Activated CD4-positive, alpha-beta memory T cell treated with anti-CD3 and anti-CD28 coated beads, Interleukin-2, amount 10 ng/mL, durations not matched to agents 7 days and 5 days (primary cell): ENCODE measurements around the gene GDNF. TPM values are rescaled to one million over a fixed set of nuclear protein-coding genes. Genes with fewer than 3 reads are reported as not detected.
A peak's percentile ranks its signal among the peaks of the same experiment; 100 is the strongest.

ENCODE experiments used
- CTCF ChIA-PET: fragments of 350-600 bp; sonication (Branson Sonifier 250); formaldehyde crosslinking; loops from one replicate; lab custom pipeline; 2021; ENCODE audit warnings: antibody characterized with exemption, inconsistent platforms; lab: Charles Lee
- POLR2A ChIA-PET: fragments of 350-600 bp; sonication (Branson Sonifier 250); formaldehyde crosslinking; loops from one replicate; lab custom pipeline; 2021; ENCODE audit warnings: antibody characterized with exemption; lab: Charles Lee
- DNase-seq: peaks from one replicate; pipeline ENCODE4 v3.0.0-alpha.2; 2020
- H3K27ac Mint-ChIP-seq: one replicate; pipeline ENCODE4 v1.8.0; 2021; ENCODE audit warnings: mild to moderate bottlenecking, mixed read lengths
- H3K27me3 Mint-ChIP-seq: one replicate; pipeline ENCODE4 v1.8.0; 2021; ENCODE audit warnings: mixed read lengths
- H3K36me3 Mint-ChIP-seq: one replicate; pipeline ENCODE4 v1.8.0; 2021; ENCODE audit warnings: low read depth, mixed read lengths
- H3K4me1 Mint-ChIP-seq: one replicate; pipeline ENCODE4 v1.8.0; 2021; ENCODE audit warnings: mixed read lengths
- H3K4me3 Mint-ChIP-seq: one replicate; pipeline ENCODE4 v1.8.0; 2021; ENCODE audit warnings: mild to moderate bottlenecking, mixed read lengths
- H3K9me3 Mint-ChIP-seq: one replicate; pipeline ENCODE4 v1.8.0; 2021; ENCODE audit warnings: mixed read lengths
- total RNA-seq, 2 experiments: library from RNA; stranded (reverse); gene quantifications; one replicate each; pipeline ENCODE4 v1.2.3, GENCODE V29; 2021

The GDNF gene
- total RNA-seq, 2 experiments from 2014 or later = not detected

- Mint-ChIP-seq H3K4me3 (no peak overlapping the region), H3K4me1 (peaks cover 31% of the 10 kb centered on the region), H3K27ac (no peak overlapping the region), H3K9me3 (no peaks in the 10 kb centered on the region), H3K27me3 (peaks cover 79% of the 10 kb centered on the region), H3K36me3 (peaks cover 8% of the 10 kb centered on the region)
- POLR2A ChIA-PET = no interaction called here
- no peak for DNase-seq
- CTCF ChIA-PET = no interaction called here
Measured at GRCh38 chr5:37840053-37841034, 503 bp upstream of the GDNF start.

- Mint-ChIP-seq H3K27ac (no peak overlapping the region), H3K4me1 (peaks cover 37% of the 10 kb centered on the region), H3K9me3 (no peaks in the 10 kb centered on the region), H3K36me3 (peaks cover 8% of the 10 kb centered on the region), H3K4me3 (no peak overlapping the region), H3K27me3 (peaks cover 79% of the 10 kb centered on the region)
- CTCF ChIA-PET = interaction anchor here (0.9 kb wide), 1 partner anchor 354 kb away, joined by 4 read pairs; no protein-coding TSS in a partner anchor
- DNase-seq = no peak
- POLR2A ChIA-PET = no interaction called here
Measured at GRCh38 chr5:37838933-37839341, 904 bp downstream of the GDNF start.

GRCh38 chr5:37838152-37838932 lies 1.5 kb downstream of the GDNF start:
- H3K9me3 Mint-ChIP-seq = no peaks in the 10 kb centered on the region
- H3K4me1 Mint-ChIP-seq = peaks cover 37% of the 10 kb centered on the region
- POLR2A ChIA-PET = no interaction called here
- CTCF ChIA-PET = interaction anchor here (0.9 kb wide), 1 partner anchor 355 kb away, joined by 4 read pairs; no protein-coding TSS in a partner anchor
- peaks cover 8% of the 10 kb centered on the region for H3K36me3 Mint-ChIP-seq
- H3K4me3 Mint-ChIP-seq = no peak overlapping the region
- H3K27me3 Mint-ChIP-seq = peaks cover 80% of the 10 kb centered on the region
- no peak for DNase-seq
- H3K27ac Mint-ChIP-seq = peak overlapping the region; percentile 47

GRCh38 chr5:37837414-37838032 lies 2.3 kb downstream of the GDNF start:
- Mint-ChIP-seq H3K9me3 (no peaks in the 10 kb centered on the region), H3K4me3 (peak overlapping the region; percentile 18), H3K4me1 (peaks cover 37% of the 10 kb centered on the region), H3K36me3 (peaks cover 8% of the 10 kb centered on the region), H3K27ac (no peak overlapping the region), H3K27me3 (peaks cover 84% of the 10 kb centered on the region)
- ChIA-PET CTCF (interaction anchor here (0.8 to 2.6 kb wide), 3 partner anchors 68 to 361 kb away, joined by 3 to 17 read pairs (median 3); no protein-coding TSS in a partner anchor), POLR2A (no interaction called here)
- peak; percentile 68 for DNase-seq

- peaks cover 84% of the 10 kb centered on the region for H3K27me3 Mint-ChIP-seq
- no peak overlapping the region for H3K27ac Mint-ChIP-seq
- POLR2A ChIA-PET = no interaction called here
- no peak for DNase-seq
- peaks cover 8% of the 10 kb centered on the region for H3K36me3 Mint-ChIP-seq
- CTCF ChIA-PET = interaction anchor here (0.8 to 2.6 kb wide), 3 partner anchors 67 to 362 kb away, joined by 3 to 17 read pairs (median 3); no protein-coding TSS in a partner anchor
- H3K4me3 Mint-ChIP-seq = peak overlapping the region; percentile 18
- peaks cover 37% of the 10 kb centered on the region for H3K4me1 Mint-ChIP-seq
- no peaks in the 10 kb centered on the region for H3K9me3 Mint-ChIP-seq
Measured at GRCh38 chr5:37836592-37837413, 3.0 kb downstream of the GDNF start.

- ChIA-PET POLR2A (no interaction called here), CTCF (interaction anchor here (1.5 to 2.6 kb wide), 2 partner anchors 67 to 356 kb away, joined by 3 to 17 read pairs; no protein-coding TSS in a partner anchor)
- Mint-ChIP-seq H3K4me1 (peaks cover 37% of the 10 kb centered on the region), H3K27ac (no peak overlapping the region), H3K36me3 (peaks cover 8% of the 10 kb centered on the region), H3K4me3 (no peak overlapping the region), H3K27me3 (peaks cover 83% of the 10 kb centered on the region), H3K9me3 (no peaks in the 10 kb centered on the region)
- no peak for DNase-seq
Measured at GRCh38 chr5:37836235-37836591, 3.6 kb downstream of the GDNF start.

GRCh38 chr5:37835380-37835973 lies 4.4 kb downstream of the GDNF start:
- H3K36me3 Mint-ChIP-seq = peaks cover 8% of the 10 kb centered on the region
- CTCF ChIA-PET = interaction anchor here (2.6 kb wide), 1 partner anchor 357 kb away, joined by 17 read pairs; no protein-coding TSS in a partner anchor
- no peaks in the 10 kb centered on the region for H3K9me3 Mint-ChIP-seq
- H3K4me1 Mint-ChIP-seq = peaks cover 37% of the 10 kb centered on the region
- no peak for DNase-seq
- peaks cover 79% of the 10 kb centered on the region for H3K27me3 Mint-ChIP-seq
- H3K4me3 Mint-ChIP-seq = no peak overlapping the region
- POLR2A ChIA-PET = no interaction called here
- no peak overlapping the region for H3K27ac Mint-ChIP-seq

- H3K4me3 Mint-ChIP-seq = no peak overlapping the region
- H3K27me3 Mint-ChIP-seq = peaks cover 77% of the 10 kb centered on the region
- peaks cover 8% of the 10 kb centered on the region for H3K36me3 Mint-ChIP-seq
- H3K4me1 Mint-ChIP-seq = peaks cover 37% of the 10 kb centered on the region
- ChIA-PET CTCF (interaction anchor here (2.6 kb wide), 1 partner anchor 358 kb away, joined by 17 read pairs; no protein-coding TSS in a partner anchor), POLR2A (no interaction called here)
- H3K27ac Mint-ChIP-seq = no peak overlapping the region
- DNase-seq = no peak
- no peaks in the 10 kb centered on the region for H3K9me3 Mint-ChIP-seq
Measured at GRCh38 chr5:37834542-37835379, 5.1 kb downstream of the GDNF start.

GRCh38 chr5:37833990-37834389 lies 5.9 kb downstream of the GDNF start:
- H3K4me1 Mint-ChIP-seq = peaks cover 33% of the 10 kb centered on the region
- ChIA-PET POLR2A (no interaction called here), CTCF (no interaction called here)
- no peak for DNase-seq
- no peaks in the 10 kb centered on the region for H3K9me3 Mint-ChIP-seq
- H3K27me3 Mint-ChIP-seq = peaks cover 77% of the 10 kb centered on the region
- H3K36me3 Mint-ChIP-seq = peaks cover 8% of the 10 kb centered on the region
- H3K4me3 Mint-ChIP-seq = no peak overlapping the region
- no peak overlapping the region for H3K27ac Mint-ChIP-seq

- Mint-ChIP-seq H3K27me3 (peaks cover 63% of the 10 kb centered on the region), H3K9me3 (no peaks in the 10 kb centered on the region), H3K36me3 (no peaks in the 10 kb centered on the region), H3K4me3 (no peak overlapping the region), H3K27ac (no peak overlapping the region), H3K4me1 (peaks cover 13% of the 10 kb centered on the region)
- DNase-seq = no peak
- POLR2A ChIA-PET = no interaction called here
- CTCF ChIA-PET = interaction anchor here (0.6 kb wide), 1 partner anchor 12 kb away, joined by 4 read pairs; no protein-coding TSS in a partner anchor
Measured at GRCh38 chr5:37831821-37832534, 7.9 kb downstream of the GDNF start.
